GM21447 (cell line): ENCODE measurements around the gene TIMP2.
"Not testable (repeated sequence)": the region's sequence is repeated elsewhere in the genome, so short reads cannot be mapped to it uniquely, and the experiment has no call there.

Experiments used
- ATAC-seq: cut with Tn5 transposase; IDR thresholded peaks from one replicate; pipeline ENCODE4 v1.9.1; 2021; ENCODE audit not compliant: unreplicated experiment

The TIMP2 gene

DNA sequence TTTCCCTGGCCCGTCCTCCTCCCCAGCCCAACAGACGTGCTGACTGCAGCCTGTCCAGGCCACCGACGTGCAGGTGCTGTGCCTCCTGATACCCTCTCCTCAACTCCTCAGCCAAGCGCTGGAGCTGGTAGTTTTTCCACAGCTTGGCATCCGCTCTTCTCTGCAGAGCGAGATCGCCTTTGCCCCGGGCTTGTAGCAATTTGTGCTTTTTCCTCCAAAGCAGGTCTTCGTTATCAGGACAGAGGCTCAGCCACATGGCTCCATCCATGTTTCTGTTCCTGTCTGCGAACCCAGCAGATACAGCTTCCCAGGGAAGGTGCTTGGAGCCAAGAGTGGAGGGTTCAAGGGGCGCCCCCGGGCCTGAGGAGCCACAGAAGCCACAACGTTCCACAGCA, 33.1 kb downstream of the TIMP2 start:
- ATAC-seq = no peak

DNA sequence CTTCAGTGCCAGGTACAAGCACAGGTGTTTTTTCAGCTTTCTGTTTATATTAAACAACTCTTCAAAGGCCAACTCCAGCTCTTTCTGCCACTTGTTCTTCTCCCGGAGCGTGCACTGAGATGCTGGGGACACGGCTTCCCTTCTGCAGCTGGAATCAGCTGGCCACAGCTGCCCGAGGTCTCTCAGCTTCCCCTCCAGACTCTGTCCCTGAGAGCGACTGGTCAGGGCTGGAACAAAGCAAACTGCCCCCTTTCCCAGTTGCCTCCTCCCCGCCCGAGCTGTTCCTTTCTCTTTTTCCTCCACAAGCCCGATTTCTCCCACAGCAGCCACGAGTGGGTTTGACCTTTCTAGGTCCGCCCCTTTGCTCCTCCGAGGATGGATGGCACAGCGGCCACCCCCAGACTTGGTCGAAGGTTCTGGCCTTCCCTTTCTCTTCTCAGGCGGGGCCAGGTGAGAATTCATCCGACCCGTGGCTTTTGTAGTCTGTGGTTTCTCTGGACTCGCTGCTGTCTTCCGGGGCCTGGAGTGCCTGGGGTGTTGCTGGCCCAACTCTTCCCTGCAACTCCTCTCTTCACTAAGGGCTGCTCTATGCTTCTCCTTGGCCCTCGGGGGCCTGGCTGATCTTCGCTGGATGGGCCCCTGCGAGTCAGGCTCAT, 33.7 kb downstream of the TIMP2 start:
- no peak for ATAC-seq

DNA sequence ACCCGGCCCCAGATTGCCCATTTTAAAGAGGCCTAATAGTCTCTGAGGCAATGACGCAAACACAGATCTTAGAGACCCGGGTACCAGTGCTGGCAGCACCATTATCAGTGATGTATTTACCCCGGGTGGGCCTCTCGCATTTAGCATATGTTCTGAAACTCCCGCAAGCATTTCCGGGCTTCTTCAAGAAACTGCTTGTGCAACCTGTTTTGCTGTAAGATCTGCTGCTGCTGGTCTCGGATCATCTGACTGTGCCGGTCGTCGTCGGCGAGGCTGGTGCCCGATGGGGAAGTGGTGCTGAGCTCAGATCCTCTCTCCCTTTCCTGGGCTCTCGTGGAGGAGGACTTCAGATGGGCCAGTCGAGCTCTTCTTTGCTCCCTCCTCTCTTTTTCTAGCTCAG, 34.7 kb downstream of the TIMP2 start:
- no peak for ATAC-seq

DNA sequence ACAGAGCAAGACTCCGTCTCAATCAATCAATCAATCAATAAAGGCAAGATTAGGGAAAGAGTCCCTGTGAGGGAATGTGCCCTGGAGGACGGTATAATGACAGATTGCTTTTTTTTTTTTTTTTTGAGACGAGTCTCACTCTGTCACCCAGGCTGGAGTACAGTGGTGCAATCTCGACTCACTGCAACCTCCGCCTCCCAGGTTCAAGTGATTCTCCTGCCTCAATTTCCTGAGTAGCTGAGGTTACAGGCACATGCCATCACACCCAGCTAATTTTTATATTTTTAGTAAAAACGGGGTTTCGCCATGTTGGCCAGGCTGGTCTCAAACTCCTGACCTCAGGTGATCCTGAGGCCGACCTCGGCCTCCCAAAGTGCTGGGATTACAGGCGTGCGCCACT, 35.1 kb downstream of the TIMP2 start:
- ATAC-seq = not testable (repeated sequence)

DNA sequence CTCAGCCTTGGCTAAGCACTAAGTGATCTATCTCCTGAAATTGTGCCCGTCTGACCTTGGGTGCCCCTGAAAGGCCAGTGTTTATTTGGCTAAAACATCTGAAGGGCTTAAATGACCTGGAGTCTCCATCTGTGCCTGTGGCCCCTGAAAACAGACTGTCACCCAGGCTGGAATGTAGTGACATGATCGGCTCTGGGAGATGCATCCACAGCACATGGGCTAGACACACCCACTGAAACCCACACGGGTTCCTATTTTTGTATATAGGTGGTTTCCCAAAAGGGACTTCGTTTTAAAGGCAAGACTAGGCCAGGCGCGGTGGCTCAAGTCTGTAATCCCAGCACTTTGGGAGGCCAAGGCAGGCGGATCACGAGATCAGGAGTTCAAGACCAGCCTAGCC, 35.7 kb downstream of the TIMP2 start:
- ATAC-seq = peak; percentile 55

DNA sequence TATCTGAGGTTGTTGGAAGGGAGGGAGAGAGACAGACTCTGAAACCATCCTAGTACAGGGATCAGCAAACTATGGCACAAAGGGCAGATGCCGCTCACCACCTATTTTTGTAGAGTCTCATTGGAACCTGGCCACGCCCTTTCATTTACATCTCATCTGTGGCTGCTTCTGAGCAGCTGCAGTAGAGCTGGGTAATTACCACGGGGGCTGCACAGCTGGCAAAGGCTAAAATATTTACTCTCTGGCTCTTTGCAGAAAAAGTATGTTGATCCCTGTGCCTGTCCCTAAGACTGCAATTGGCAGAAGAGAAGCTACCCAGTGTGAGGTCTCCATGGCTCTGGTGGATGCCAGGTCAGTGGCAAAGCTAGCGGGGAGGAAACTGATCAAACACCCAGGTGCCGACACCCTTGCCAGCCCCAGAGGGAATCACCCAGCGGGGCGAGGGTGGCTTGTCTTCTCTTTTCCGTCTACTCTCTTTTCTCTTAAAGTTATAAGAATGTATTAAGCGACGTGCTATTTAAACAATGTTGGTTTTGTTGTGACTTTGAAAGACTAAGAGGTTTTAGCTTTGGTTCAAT, 36.2 kb downstream of the TIMP2 start:
- no peak for ATAC-seq

DNA sequence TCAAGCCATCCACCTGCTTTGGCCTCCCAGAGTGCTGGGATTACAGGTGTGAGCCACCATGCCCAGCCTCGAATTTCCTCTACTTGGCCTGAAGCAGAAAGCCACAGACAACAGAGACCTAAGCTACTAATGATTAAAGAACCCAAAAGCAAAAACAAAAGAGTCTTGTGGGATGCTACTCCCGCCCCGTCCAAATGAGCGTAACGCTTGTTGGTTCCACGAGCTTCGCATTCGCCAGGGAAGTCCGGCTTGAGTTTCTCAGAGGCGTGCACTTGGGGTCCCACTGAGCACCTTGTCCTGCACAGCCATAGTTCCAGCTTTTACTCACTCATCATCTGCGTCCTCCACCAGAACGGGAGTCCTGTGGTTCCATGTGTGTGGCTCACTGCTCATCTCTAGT, 38.2 kb downstream of the TIMP2 start:
- ATAC-seq = no peak

DNA sequence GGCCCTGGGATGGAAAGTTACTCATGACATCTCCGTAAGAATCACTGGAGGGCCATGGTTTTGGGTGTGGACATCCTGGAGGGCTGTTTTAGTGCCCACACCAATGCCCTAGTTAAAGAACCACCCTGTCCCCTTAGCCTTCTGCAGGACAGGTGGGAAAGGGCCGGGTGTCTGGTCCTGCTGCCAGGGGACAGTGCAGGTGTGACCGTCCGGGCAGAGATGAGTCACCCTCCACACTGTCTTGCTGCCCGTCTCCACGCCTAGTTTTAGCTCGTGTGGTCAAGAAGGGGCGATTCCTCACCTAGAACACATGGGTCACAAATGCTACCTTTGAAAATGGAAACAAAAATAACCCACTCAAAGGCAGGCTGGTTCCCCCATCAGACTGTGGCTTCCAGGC, 39.2 kb downstream of the TIMP2 start:
- no peak for ATAC-seq

DNA sequence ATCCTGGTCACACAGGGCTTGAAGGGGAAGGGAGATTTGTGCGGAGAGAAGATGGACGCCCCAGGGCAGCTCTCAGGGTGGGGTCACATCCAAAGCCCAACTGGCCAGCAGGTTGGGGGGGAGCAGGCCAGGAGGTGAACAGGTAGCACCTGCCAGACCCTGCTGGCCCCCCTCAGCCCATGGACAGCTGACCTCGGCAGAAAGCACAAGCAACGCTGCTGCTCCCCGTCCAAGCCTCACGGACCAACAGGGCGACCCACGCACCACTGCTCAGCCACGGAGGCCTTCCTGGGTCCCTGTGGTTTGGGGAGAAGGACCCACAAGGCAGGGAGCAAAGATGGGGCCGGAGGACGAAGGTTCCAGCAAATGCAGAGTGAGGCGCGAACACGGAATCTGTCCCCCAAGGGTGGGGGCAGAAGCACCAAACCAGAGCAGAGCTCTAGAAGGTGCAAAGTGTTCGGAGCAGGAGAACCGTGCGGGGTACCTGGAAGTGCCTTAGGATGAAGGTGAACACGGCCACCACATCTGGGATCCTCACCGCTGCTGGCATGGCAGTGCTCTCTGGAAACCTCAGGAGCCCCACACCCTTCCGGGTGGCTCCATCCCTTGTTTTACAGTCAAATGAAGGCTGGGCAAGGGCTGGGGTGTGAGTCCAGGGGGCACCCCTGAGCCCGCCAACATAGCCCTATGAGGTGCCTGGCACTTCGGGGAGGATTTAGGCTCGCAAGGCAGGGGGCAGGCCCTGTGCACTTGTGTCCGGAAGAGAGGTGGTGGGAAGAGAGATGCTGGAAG, 40.1 kb downstream of the TIMP2 start:
- no peak for ATAC-seq

DNA sequence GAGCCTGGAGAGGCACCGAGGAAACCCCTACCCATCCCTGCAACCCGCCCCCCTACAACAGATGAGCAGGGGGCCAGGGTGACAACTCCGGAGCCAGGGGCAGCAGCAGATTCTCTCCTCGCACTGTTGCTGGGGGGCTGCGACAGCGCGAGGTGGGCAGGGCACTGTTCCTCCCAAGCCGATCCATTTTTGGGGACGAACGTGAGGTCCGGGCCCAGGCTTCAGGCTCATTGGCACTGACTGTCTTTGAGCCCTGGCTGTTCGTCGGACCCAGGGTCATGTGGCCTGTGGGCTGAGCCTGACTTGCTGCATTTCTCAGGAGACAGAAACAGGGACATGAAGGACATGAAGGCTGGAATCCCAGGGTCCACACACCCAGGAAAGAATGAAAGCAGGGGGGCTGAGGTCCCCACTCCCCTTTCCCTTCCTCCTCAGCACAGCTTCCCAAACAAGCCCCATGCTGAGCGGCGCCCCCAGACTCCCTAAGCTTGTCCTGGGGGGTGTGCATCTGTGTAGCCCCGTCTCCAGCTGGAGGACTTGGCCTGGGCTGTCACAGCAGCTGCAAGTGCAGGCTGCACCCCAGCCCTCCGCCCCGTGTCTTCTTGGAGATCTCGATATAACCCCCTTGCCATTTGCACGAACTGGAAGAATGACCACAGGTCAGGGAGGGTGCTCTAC, 40.9 kb downstream of the TIMP2 start:
- no peak for ATAC-seq

DNA sequence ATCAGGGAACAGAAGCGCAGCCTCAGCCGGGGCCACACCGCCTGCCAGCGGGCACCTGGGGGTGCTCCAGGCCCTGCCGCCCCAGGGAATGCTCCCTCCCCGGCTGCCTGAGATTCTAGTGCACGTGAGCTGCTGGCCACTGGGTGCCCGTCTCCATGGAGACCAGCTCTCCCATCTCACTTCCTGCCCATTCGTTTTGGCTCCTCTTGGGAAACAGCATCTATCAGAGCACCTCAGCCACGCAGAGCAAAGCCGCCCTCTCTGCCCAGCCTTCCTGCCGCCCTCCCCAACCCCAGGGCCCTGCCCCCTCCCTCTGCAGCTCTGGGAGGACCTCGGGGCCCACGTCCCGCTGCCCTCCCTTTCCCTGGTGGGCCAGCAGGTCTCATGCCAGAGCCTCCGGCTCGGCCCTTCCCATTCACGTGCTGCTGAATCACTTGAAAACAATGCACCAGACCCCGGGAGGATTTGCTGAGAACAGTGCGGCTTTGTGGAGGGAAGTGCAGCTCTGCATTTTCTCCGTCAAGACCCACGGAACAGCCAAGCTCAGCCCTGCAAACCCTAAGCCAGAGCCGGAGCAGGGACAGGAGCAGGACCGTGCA, 41.6 kb downstream of the TIMP2 start:
- ATAC-seq = no peak

DNA sequence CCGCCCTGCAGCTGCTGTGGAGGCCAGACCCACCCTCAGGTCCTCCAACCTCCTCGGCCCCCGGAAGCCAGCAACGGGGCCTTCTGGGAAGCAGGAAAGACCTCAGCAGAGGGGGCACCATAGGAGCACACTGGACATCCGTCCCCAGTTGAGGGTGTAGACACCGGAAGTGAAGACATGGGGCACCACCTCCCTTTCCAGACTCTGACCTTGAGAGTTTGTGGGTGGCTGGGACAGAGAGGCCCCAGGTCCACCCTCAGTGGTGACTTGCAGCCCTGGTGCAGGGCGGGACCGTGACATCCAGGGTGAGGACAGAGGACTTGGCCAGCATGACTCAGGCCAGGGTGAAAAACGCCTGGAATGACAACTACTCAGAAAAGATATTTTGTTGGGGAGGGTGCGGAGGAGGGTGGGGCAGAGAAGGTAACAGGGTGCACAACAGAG, 42.1 kb downstream of the TIMP2 start:
- ATAC-seq = no peak

DNA sequence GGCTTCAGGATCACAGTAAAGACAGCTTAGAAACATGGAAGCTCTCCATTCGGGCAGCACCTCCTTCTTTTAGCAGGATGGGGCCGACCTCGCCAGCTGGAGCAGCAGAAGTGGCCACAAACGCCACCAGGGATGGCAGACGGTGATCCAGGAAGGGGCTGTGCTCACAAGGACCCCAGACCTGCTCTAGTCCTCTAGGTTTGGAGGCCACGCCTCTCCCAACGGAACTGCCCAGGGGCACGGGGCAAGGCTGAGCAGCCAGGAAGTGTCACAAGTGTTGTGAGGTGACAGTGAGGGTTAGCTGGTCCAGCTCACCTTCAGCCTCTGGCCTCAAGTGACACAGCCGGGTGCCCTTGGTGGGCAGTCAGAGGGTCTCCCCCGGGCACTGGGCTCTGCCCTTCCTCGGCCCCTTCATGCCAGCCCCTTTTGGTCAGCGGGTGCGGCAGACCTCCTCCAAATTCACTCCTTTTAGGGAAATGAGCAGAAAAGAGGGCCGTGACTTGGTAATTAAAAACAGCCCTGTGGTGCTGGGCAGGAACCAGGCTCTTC, 42.6 kb downstream of the TIMP2 start:
- ATAC-seq = no peak

DNA sequence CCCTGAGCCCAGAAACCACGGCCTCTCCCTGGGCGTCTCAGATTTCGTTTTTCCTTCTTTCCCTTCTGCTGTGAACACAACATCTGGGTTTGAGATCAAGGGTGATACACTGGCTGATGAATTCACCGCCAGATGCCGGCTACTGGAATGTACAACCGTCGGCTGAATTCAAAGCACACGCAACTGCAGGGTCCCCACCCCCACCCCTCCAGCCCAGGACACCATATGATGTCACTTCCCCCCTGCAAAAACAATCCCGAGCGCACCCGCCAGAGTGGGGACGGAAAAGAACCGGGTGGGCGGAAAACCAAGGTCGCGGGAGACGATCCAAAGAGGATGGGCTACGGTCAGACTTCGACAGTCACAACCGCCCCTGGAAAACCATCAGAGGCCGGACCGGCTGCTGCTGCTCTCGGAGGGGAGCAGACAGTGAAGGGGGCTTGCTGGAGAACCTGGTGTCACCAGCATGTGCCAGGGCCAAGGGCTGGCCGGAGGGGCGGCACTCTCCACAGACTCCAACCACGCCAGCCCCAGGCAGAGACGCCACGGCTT, 45.5 kb downstream of the TIMP2 start:
- no peak for ATAC-seq

DNA sequence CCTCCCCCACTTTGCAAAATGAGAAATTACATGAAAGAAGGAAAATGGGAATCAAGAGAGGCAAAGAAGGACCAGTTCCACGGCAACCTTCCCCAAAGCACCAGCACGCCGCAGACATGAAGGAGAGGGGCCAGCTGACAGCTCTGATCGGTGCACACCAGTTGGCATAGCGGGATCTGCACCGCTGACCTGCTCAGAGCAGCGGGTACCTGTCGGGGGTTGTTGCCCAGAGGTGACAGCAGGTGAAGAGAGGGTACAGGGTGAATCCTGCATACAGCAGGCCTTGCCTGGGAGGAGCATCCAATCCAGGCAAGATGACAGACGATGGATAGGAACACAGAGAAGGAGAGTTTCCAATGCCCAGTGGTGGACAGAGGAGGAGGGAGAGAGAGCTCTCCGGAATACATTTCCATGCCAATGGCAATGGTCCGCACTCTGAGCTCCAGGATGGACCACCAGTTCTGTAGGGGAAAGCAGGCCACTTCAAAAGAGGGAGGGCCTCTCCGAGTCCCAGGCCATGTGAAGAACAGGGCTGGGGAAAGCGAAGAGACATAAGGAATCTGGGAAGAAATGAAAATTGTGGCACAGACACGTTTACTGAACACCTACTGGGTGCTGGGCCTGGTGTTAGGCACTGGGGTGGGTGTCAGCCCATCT, 46.2 kb downstream of the TIMP2 start:
- ATAC-seq = no peak

DNA sequence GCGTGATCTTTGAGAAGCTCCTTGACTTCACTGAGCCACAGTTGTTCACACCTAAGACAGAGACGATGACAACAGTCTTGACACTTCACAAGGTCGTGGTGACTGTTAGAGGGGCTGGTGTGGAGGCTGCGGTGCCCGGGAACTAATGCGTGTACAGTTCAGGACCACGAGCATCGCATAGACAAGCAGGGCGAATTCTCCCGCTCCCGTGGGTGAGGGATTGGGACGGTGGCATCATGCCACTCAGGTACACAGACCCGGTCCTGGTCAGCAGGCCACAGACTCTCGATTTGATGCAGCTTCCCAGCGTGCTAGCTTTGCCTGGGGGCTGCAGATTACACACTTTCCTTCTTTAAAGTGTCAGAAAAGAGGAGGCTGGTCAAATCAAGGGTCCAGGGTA, 46.9 kb downstream of the TIMP2 start:
- ATAC-seq = no peak

DNA sequence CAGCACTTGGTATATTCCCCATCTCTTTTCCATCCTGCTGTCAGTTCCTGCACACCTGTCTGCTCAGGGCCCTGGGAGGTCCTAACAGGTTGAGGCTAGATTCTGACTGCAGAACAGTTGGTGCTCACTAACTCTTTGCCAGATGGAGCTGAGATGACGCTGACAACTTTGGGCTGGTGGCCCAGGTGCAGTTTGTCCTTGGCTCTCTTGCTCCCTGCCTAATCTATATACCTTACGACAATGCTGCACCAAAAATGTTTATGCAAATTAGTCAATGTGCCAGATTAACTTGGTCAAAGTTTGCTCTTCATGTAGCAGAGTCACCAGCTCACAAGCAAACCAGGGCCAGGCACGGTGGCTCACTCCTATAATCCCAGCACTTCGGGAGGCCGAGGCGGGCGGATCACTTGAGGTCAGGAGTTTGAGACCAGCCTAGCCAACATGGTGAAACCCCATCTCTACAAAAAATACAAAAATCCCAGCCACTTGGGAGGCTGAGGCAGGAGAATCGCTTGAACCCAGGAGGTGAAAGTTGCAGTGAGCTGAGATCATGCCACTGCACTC, 48.2 kb downstream of the TIMP2 start:
- not testable (repeated sequence) for ATAC-seq

DNA sequence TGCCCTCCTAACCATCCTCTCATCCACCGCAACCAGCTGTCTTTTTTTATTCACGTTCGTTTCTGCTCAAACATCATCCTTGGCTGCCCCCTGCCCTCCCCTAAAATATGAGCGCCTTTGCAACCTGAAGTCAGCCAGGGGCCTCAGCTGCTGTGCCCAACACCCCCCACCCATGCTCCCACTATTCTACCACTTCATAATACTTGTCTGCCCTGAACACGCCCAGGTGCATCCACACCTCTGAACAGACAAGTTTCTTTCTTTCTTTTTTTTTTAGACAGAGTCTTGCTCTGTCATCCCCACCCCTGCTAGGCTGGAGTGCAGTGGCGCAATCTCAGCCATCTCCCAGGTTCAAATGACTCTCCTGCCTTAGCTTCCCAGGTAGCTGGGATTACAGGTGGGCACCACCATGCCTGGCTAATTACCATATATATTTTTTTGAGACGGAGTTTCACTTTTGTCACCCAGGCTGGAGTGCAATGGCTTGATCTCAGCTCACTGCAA, 49.0 kb downstream of the TIMP2 start:
- no peak for ATAC-seq

DNA sequence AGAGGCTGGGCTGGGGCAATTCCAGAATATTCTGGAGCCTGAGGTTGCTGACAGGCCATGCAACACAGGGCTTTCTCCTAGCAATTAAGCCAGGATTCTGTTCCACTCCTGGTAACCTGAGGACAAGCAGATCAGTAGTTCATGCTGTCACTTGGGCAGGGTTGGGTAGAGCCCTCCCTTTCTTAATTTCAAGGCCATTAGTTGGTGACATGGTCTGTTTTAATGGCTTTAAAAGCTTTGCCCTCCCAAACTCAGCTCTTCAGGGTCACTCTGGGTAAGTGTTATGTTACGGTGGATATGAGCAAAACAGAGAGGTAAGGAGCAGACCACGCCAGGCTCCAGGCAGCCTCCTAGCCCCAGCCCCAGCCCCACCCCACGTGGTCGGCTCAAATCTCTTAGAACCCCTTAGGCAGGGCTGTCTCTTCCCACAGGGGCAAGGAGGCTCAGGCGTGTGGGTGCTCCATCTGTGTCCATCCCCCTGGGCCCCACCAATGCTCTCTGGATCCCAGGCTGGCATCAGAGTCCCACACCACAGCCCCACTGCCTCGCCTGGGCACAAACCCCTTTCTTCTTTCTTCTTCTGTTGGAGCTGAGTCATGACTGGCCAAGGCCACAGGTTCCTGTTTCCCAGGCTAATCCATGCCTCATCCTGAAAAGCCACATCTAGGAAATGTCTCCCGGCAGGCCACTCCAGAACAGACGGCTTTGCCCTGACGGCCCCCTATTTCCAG, 49.7 kb downstream of the TIMP2 start:
- no peak for ATAC-seq
